B cell (primary cell): Measurements from ENCODE around the gene WDR64. TPM values are rescaled to one million over a fixed set of nuclear protein-coding genes. Genes with fewer than 3 reads are reported as not detected.

Experiments used
- ATAC-seq: fragments of 200-7000 bp; cut with Tn5 transposase; one replicate; pipeline ENCODE4 v1.10.0; 2021; ENCODE audit warnings: low read depth, mild to moderate bottlenecking, moderate number of reproducible peaks, moderate library complexity
- CTCF ChIA-PET: fragments of 350-600 bp; sonication (Branson Sonifier 250); formaldehyde crosslinking; loops from one replicate; lab custom pipeline; 2021; ENCODE audit warnings: antibody characterized with exemption, inconsistent platforms; lab: Charles Lee
- POLR2A ChIA-PET: fragments of 350-600 bp; sonication (Branson Sonifier 250); formaldehyde crosslinking; loops from one replicate; lab custom pipeline; 2021; ENCODE audit warnings: antibody characterized with exemption; lab: Charles Lee
- DNase-seq: peaks from one replicate; pipeline ENCODE4 v3.0.0; 2013
- H2AFZ ChIP-seq: 2 replicates; pipeline ENCODE4 v1.6.1; 2012; ENCODE audit warnings: mild to moderate bottlenecking, low read depth, low read length; ENCODE audit not compliant: insufficient read depth, poor library complexity, severe bottlenecking
- H3K27ac ChIP-seq, 2 donors: 1 replicate in 1 of 2; 2 replicates in 1 of 2; pipeline ENCODE4 v1.5.1; 2012 to 2013; ENCODE audit warnings: low read length in 2 of 2, mild to moderate bottlenecking in 2 of 2, moderate library complexity in 1 of 2
- H3K27me3 ChIP-seq, 4 experiments: fragments of 200-600 bp in 1 of 4; sonication (generic) in 1 of 4; replicated peaks in 1 of 4; 1 replicate in 2 of 4; 2 replicates in 2 of 4; pipeline versions ENCODE4 v1.6.1 to v1.7.0; 2013 to 2016; ENCODE audit warnings: low read length in 3 of 4, mild to moderate bottlenecking in 2 of 4, mixed read lengths in 1 of 4, moderate library complexity in 1 of 4; ENCODE audit not compliant: insufficient read depth in 4 of 4, control insufficient read depth in 3 of 4; ENCODE audit errors: control extremely low read depth in 1 of 4
- H3K36me3 ChIP-seq, 2 experiments: replicated peaks in 1 of 2; 1 replicate in 1 of 2; 2 replicates in 1 of 2; pipeline versions ENCODE4 v1.6.1 to v1.7.1; 2013; ENCODE audit warnings: low read length in 1 of 2; ENCODE audit not compliant: insufficient read depth in 2 of 2, control insufficient read depth in 1 of 2; ENCODE audit errors: control extremely low read depth in 1 of 2, extremely low read depth in 1 of 2
- H3K4me1 ChIP-seq, 2 donors: fragments of 200-600 bp in 1 of 2; sonication (generic) in 1 of 2; 1 replicate in 1 of 2; 2 replicates in 1 of 2; pipeline versions ENCODE4 v1.5.1 to v1.6.1; 2013 to 2017; ENCODE audit warnings: low read length in 2 of 2; ENCODE audit not compliant: control insufficient read depth in 2 of 2, insufficient read depth in 2 of 2
- H3K4me2 ChIP-seq: replicated peaks from 2 replicates; pipeline ENCODE3; 2012; ENCODE audit warnings: mild to moderate bottlenecking, low read depth, low read length; ENCODE audit not compliant: poor library complexity, severe bottlenecking
- H3K4me3 ChIP-seq, 5 experiments: fragments of 200-600 bp in 1 of 5; sonication (generic) in 1 of 5; 1 replicate in 3 of 5; 2 replicates in 2 of 5; pipeline versions ENCODE4 v1.5.1 to v1.7.0; 2011 to 2016; ENCODE audit warnings: low read length in 4 of 5, mild to moderate bottlenecking in 4 of 5, low read depth in 2 of 5, control low read depth in 1 of 5, moderate library complexity in 1 of 5; ENCODE audit not compliant: insufficient read depth in 1 of 5; ENCODE audit errors: control extremely low read depth in 1 of 5, extremely low read depth in 1 of 5
- H3K79me2 ChIP-seq: fragments of 200-600 bp; sonication (generic); one replicate; pipeline ENCODE4 v1.6.0; 2016; ENCODE audit warnings: low read length; ENCODE audit not compliant: control insufficient read depth, insufficient read depth
- H3K9ac ChIP-seq: fragments of 200-600 bp; sonication (generic); 2 replicates; pipeline ENCODE4 v1.6.1; 2017; ENCODE audit warnings: mild to moderate bottlenecking, low read length, moderate library complexity
- H3K9me3 ChIP-seq, 3 donors: one replicate each; pipeline versions ENCODE4 v1.6.1 to v1.7.1; 2013; ENCODE audit warnings: low read length in 2 of 3; ENCODE audit not compliant: control insufficient read depth in 2 of 3, insufficient read depth in 1 of 3; ENCODE audit errors: control extremely low read depth in 1 of 3
- H4K20me1 ChIP-seq: 2 replicates; pipeline ENCODE4 v1.6.0; 2012; ENCODE audit warnings: mild to moderate bottlenecking, low read length; ENCODE audit not compliant: insufficient read depth, control insufficient read depth, poor library complexity, severe bottlenecking
- H3K27ac Mint-ChIP-seq: one replicate; pipeline ENCODE4 v1.8.0; 2021; ENCODE audit warnings: mixed read lengths
- H3K27me3 Mint-ChIP-seq: one replicate; pipeline ENCODE4 v1.8.0; 2021; ENCODE audit warnings: mixed read lengths
- H3K4me1 Mint-ChIP-seq: one replicate; pipeline ENCODE4 v1.8.0; 2021; ENCODE audit warnings: mixed read lengths
- H3K4me3 Mint-ChIP-seq: one replicate; pipeline ENCODE4 v1.8.0; 2021; ENCODE audit warnings: mixed read lengths
- H3K9me3 Mint-ChIP-seq: one replicate; pipeline ENCODE4 v1.8.0; 2022; ENCODE audit warnings: mixed read lengths; ENCODE audit not compliant: insufficient read depth
- EZH2 ChIP-seq: IDR thresholded peaks from 2 replicates; pipeline ENCODE4 v1.6.1; 2012; ENCODE audit warnings: borderline replicate concordance, low read depth, mild to moderate bottlenecking, moderate library complexity, low read length; ENCODE audit not compliant: insufficient read depth, poor library complexity, severe bottlenecking
- WGBS: methylation state at CpG from one replicate; pipeline ENCODE4 v1.1.5; 2013; ENCODE audit warnings: missing lambda C conversion rate; ENCODE audit not compliant: insufficient coverage; 5-methylcytosine and 5-hydroxymethylcytosine counted together
- intact Hi-C: fragments of 100-400 bp; cut with micrococcal nuclease; formaldehyde crosslinking; loops from one replicate; pipeline ENCODE4 v1.10.0; 2022
- polyA plus RNA-seq: library from polyadenylated mRNA; depleted of rRNA; stranded (reverse); fragments of >200 nt; gene quantifications from 2 replicates; pipeline ENCODE4 v1.2.3, GENCODE V29; 2012
- total RNA-seq, 2 donors: library from RNA; stranded (reverse); fragments of 120-200 nt in 1 of 2; gene quantifications; 1 replicate in 1 of 2; 2 replicates in 1 of 2; pipeline versions ENCODE4 v1.2.3 to v1.2.4, GENCODE V29; 2013 to 2022
- TF ChIP-seq, protein P1 (sequence below): fragments of 200-600 bp; IDR thresholded peaks from one replicate; pipeline ENCODE4 v1.8.0; 2022; ENCODE audit warnings: antibody characterized with exemption, mild to moderate bottlenecking

The WDR64 gene
- total and polyA plus RNA-seq, 2 donors (not counting 1 experiment from before 2014, with no cell fraction given): 0.13 TPM; not detected in 1

DNA sequence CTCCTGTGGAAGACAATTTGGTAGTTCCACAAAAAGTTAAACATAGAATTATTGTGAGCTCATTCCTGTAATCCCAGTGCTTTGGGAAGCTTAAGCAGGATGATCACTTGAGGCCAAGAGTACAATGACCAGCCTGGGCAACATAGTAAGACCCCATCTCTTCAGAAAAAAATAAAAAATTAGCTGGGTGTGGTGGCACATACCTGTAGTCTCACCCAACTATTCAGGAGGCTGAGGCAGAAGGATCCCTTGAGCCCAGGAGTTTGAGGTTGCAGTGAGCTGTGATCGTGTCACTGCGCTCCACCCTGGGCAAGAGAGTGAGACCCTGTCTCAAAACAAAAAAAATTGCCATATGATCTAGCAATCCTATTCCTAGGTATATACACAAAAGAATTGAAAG lies 7.8 kb upstream of the WDR64 start:
- Mint-ChIP-seq H3K9me3 (peaks cover 3% of the 10 kb centered on the region), H3K27me3 (no peaks in the 10 kb centered on the region), H3K27ac (no peak overlapping the region), H3K4me1 (peaks cover 15% of the 10 kb centered on the region), H3K4me3 (no peak overlapping the region)
- intact Hi-C loops: no loop called here
- peaks cover 0 to 4% (median 0%) of the 10 kb centered on the region in 3 donors for H3K9me3 ChIP-seq
- ChIA-PET CTCF (no interaction called here), POLR2A (no interaction called here)
- no peaks in the 10 kb centered on the region for H3K27me3 ChIP-seq
- no peak overlapping the region for H3K4me3 ChIP-seq
- ATAC-seq (no peak), DNase-seq (no peak)
- H3K4me2 ChIP-seq: no peak overlapping the region
- H3K9ac ChIP-seq: no peak overlapping the region
- no peak overlapping the region for H2AFZ ChIP-seq
- peaks cover 3% of the 10 kb centered on the region for H3K79me2 ChIP-seq
- no peaks in the 10 kb centered on the region for H4K20me1 ChIP-seq
- H3K27ac ChIP-seq: no peak overlapping the region
- H3K4me1 ChIP-seq: peaks cover 5 to 7% of the 10 kb centered on the region in 2 donors
- WGBS: no CpG with 5 or more reads among the region's 2 CpGs
- no peaks in the 10 kb centered on the region for H3K36me3 ChIP-seq
- TF ChIP-seq, protein P1, sequence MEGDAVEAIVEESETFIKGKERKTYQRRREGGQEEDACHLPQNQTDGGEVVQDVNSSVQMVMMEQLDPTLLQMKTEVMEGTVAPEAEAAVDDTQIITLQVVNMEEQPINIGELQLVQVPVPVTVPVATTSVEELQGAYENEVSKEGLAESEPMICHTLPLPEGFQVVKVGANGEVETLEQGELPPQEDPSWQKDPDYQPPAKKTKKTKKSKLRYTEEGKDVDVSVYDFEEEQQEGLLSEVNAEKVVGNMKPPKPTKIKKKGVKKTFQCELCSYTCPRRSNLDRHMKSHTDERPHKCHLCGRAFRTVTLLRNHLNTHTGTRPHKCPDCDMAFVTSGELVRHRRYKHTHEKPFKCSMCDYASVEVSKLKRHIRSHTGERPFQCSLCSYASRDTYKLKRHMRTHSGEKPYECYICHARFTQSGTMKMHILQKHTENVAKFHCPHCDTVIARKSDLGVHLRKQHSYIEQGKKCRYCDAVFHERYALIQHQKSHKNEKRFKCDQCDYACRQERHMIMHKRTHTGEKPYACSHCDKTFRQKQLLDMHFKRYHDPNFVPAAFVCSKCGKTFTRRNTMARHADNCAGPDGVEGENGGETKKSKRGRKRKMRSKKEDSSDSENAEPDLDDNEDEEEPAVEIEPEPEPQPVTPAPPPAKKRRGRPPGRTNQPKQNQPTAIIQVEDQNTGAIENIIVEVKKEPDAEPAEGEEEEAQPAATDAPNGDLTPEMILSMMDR: no peak
- no peak for TF ChIP-seq EZH2

DNA sequence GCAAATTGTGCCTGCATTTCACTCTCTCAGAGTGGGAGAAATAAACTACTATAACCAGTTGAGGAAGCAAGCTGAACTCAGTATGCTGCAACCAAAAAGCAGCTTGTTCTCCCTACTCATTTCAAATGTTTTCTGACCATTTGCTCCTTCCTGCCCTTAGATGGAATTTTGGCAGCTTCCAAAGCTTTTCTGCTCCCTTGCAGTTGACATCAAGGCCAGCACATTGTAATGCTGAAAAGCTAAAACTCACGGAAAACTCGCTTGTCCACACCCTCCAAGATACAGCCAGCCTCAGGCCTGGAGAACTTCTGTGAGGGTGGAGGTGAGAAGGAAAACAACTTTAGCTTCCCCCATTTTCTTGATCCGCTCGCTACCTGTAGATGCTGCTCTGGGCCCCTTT lies 6.9 kb upstream of the WDR64 start:
- POLR2A ChIA-PET: no interaction called here
- peaks cover 3% of the 10 kb centered on the region for H3K9me3 Mint-ChIP-seq
- ATAC-seq: no peak

More for the DNA sequence above, 6.9 kb upstream of the WDR64 start:
- no peak overlapping the region for H3K27ac ChIP-seq
- DNase-seq: no peak
- WGBS: no CpG with 5 or more reads among the region's 4 CpGs
- H3K79me2 ChIP-seq: no peaks in the 10 kb centered on the region
- H3K4me3 ChIP-seq: no peak overlapping the region
- intact Hi-C loops: no loop called here
- H4K20me1 ChIP-seq: no peaks in the 10 kb centered on the region
- CTCF ChIA-PET: interaction anchor here (0.7 kb wide), 1 partner anchor 31 kb away, joined by 4 read pairs; no protein-coding TSS in a partner anchor
- H3K9ac ChIP-seq: no peak overlapping the region
- no peak overlapping the region for H3K27ac Mint-ChIP-seq
- H3K36me3 ChIP-seq: no peaks in the 10 kb centered on the region
- peaks cover 0 to 4% (median 0%) of the 10 kb centered on the region in 3 donors for H3K9me3 ChIP-seq
- TF ChIP-seq, protein P1: no peak
- TF ChIP-seq EZH2: no peak
- no peaks in the 10 kb centered on the region for H3K27me3 ChIP-seq
- peaks cover 5 to 7% of the 10 kb centered on the region in 2 donors for H3K4me1 ChIP-seq
- H3K4me2 ChIP-seq: no peak overlapping the region
- no peak overlapping the region for H2AFZ ChIP-seq
- H3K4me1 Mint-ChIP-seq: peaks cover 15% of the 10 kb centered on the region
- H3K4me3 Mint-ChIP-seq: no peak overlapping the region
- H3K27me3 Mint-ChIP-seq: peaks cover 3% of the 10 kb centered on the region
